Natural killer cell treated with Interleukin-12 subunit alpha and Interleukin-12 subunit beta and Interleukin-15 and Interleukin-18, amount 100 ng/mL, for 72 hours (primary cell): Measurements from ENCODE around the gene CNST. TPM values are rescaled to one million over a fixed set of nuclear protein-coding genes. Genes with fewer than 3 reads are reported as not detected.
A peak's percentile ranks its signal among the peaks of the same experiment; 100 is the strongest.
"Not testable (repeated sequence)": the region's sequence is repeated elsewhere in the genome, so short reads cannot be mapped to it uniquely, and the experiment has no call there.

Source experiments
- ATAC-seq, 2 donors: fragments of 150-1000 bp; cut with Tn5 transposase in 1 of 2; sonication (Bioruptor Pico), chemical (Tn5 transposase) in 1 of 2; 2 replicates each; pipeline ENCODE4 v1.10.0; 2021
- DNase-seq: peaks from one replicate; pipeline ENCODE4 v3.0.0; 2022; ENCODE audit warnings: low spot score
- H3K27ac Mint-ChIP-seq, 2 donors: 1 replicate in 1 of 2; 2 replicates in 1 of 2; pipeline ENCODE4 v1.8.0; 2022; ENCODE audit warnings: mixed read lengths in 2 of 2, mild to moderate bottlenecking in 1 of 2, moderate library complexity in 1 of 2
- H3K27me3 Mint-ChIP-seq, 2 donors: 1 replicate in 1 of 2; 2 replicates in 1 of 2; pipeline ENCODE4 v1.8.0; 2022; ENCODE audit warnings: mixed read lengths in 2 of 2
- H3K36me3 Mint-ChIP-seq: one replicate; pipeline ENCODE4 v1.8.0; 2022; ENCODE audit warnings: mixed read lengths
- H3K4me1 Mint-ChIP-seq, 2 donors: 1 replicate in 1 of 2; 2 replicates in 1 of 2; pipeline ENCODE4 v1.8.0; 2022; ENCODE audit warnings: low read depth in 2 of 2, mixed read lengths in 2 of 2, mild to moderate bottlenecking in 1 of 2
- H3K4me3 Mint-ChIP-seq: one replicate; pipeline ENCODE4 v1.8.0; 2022; ENCODE audit warnings: mixed read lengths
- H3K9me3 Mint-ChIP-seq: 2 replicates; pipeline ENCODE4 v1.8.0; 2022; ENCODE audit warnings: mixed read lengths
- total RNA-seq, 2 donors: library from RNA; stranded (reverse); gene quantifications; one replicate each; pipeline ENCODE4 v1.2.3, GENCODE V29; 2022

CNST gene
- total RNA-seq, 2 donors from 2014 or later, result 31.0 to 37.6 TPM

GRCh38 chr1:246537441-246537840 is 28.8 kb upstream of the CNST start:
- H3K36me3 Mint-ChIP-seq, result no peaks in the 10 kb centered on the region
- no peaks in the 10 kb centered on the region for H3K27me3 Mint-ChIP-seq
- no peaks in the 10 kb centered on the region for H3K4me1 Mint-ChIP-seq
- H3K27ac Mint-ChIP-seq, result no peak overlapping the region
- no peak overlapping the region for H3K4me3 Mint-ChIP-seq
- ATAC-seq (no peak), DNase-seq (no peak)
- no peaks in the 10 kb centered on the region for H3K9me3 Mint-ChIP-seq

- no peaks in the 10 kb centered on the region for H3K27me3 Mint-ChIP-seq
- ATAC-seq (no peak), DNase-seq (no peak)
- no peaks in the 10 kb centered on the region for H3K9me3 Mint-ChIP-seq
- peak overlapping the region in 1 of 2 donors; percentile 63 for H3K27ac Mint-ChIP-seq
- no peaks in the 10 kb centered on the region for H3K36me3 Mint-ChIP-seq
- H3K4me1 Mint-ChIP-seq, result no peaks in the 10 kb centered on the region
- H3K4me3 Mint-ChIP-seq, result no peak overlapping the region
Observed at GRCh38 chr1:246537887-246538286, 28.4 kb upstream of the CNST start.

GRCh38 chr1:246540738-246541491 is 25.3 kb upstream of the CNST start:
- Mint-ChIP-seq H3K36me3 (peaks cover 7% of the 10 kb centered on the region), H3K27me3 (no peaks in the 10 kb centered on the region), H3K4me3 (no peak overlapping the region), H3K27ac (no peak overlapping the region), H3K9me3 (no peaks in the 10 kb centered on the region), H3K4me1 (no peaks in the 10 kb centered on the region)
- DNase-seq (no peak), ATAC-seq (no peak)

GRCh38 chr1:246544001-246544400 is 22.3 kb upstream of the CNST start:
- Mint-ChIP-seq H3K9me3 (no peaks in the 10 kb centered on the region), H3K4me3 (no peak overlapping the region), H3K27me3 (no peaks in the 10 kb centered on the region), H3K36me3 (peaks cover 11% of the 10 kb centered on the region), H3K4me1 (no peaks in the 10 kb centered on the region), H3K27ac (no peak overlapping the region)
- DNase-seq, result no peak
- ATAC-seq, result no peak

GRCh38 chr1:246549665-246550064 is 16.6 kb upstream of the CNST start:
- H3K27me3 Mint-ChIP-seq, result no peaks in the 10 kb centered on the region
- H3K4me3 Mint-ChIP-seq, result no peak overlapping the region
- H3K27ac Mint-ChIP-seq, result no peak overlapping the region
- ATAC-seq (no peak), DNase-seq (no peak)
- peaks cover 13% of the 10 kb centered on the region for H3K36me3 Mint-ChIP-seq
- no peaks in the 10 kb centered on the region for H3K9me3 Mint-ChIP-seq
- peaks cover 0 to 4% of the 10 kb centered on the region in 2 donors for H3K4me1 Mint-ChIP-seq

GRCh38 chr1:246550402-246550801 is 15.9 kb upstream of the CNST start:
- DNase-seq (no peak), ATAC-seq (no peak)
- peaks cover 13% of the 10 kb centered on the region for H3K36me3 Mint-ChIP-seq
- H3K27ac Mint-ChIP-seq, result no peak overlapping the region
- H3K4me1 Mint-ChIP-seq, result peaks cover 0 to 4% of the 10 kb centered on the region in 2 donors
- H3K9me3 Mint-ChIP-seq, result no peaks in the 10 kb centered on the region
- no peaks in the 10 kb centered on the region for H3K27me3 Mint-ChIP-seq
- no peak overlapping the region for H3K4me3 Mint-ChIP-seq

GRCh38 chr1:246552110-246552509 is 14.1 kb upstream of the CNST start:
- Mint-ChIP-seq H3K36me3 (peaks cover 13% of the 10 kb centered on the region), H3K9me3 (no peaks in the 10 kb centered on the region), H3K27me3 (no peaks in the 10 kb centered on the region), H3K4me3 (no peak overlapping the region), H3K27ac (no peak overlapping the region), H3K4me1 (peaks cover 0 to 4% of the 10 kb centered on the region in 2 donors)
- ATAC-seq, result no peak
- no peak for DNase-seq

- Mint-ChIP-seq H3K4me3 (no peak overlapping the region), H3K9me3 (no peaks in the 10 kb centered on the region), H3K4me1 (peaks cover 0 to 4% of the 10 kb centered on the region in 2 donors), H3K36me3 (peaks cover 9% of the 10 kb centered on the region), H3K27ac (no peak overlapping the region), H3K27me3 (no peaks in the 10 kb centered on the region)
- no peak for DNase-seq
- ATAC-seq, result no peak
Observed at GRCh38 chr1:246554201-246554600, 12.1 kb upstream of the CNST start.

- Mint-ChIP-seq H3K27me3 (no peaks in the 10 kb centered on the region), H3K27ac (no peak overlapping the region), H3K9me3 (no peaks in the 10 kb centered on the region), H3K4me1 (peaks cover 2 to 5% of the 10 kb centered on the region in 2 donors), H3K36me3 (no peaks in the 10 kb centered on the region), H3K4me3 (no peak overlapping the region)
- ATAC-seq, result no peak
- DNase-seq, result no peak
Observed at GRCh38 chr1:246558041-246558440, 8.2 kb upstream of the CNST start.

GRCh38 chr1:246559310-246559709 is 6.9 kb upstream of the CNST start:
- ATAC-seq (no peak), DNase-seq (no peak)
- no peaks in the 10 kb centered on the region for H3K9me3 Mint-ChIP-seq
- H3K27ac Mint-ChIP-seq, result no peak overlapping the region
- H3K27me3 Mint-ChIP-seq, result no peaks in the 10 kb centered on the region
- no peaks in the 10 kb centered on the region for H3K36me3 Mint-ChIP-seq
- H3K4me3 Mint-ChIP-seq, result no peak overlapping the region
- H3K4me1 Mint-ChIP-seq, result peaks cover 2 to 5% of the 10 kb centered on the region in 2 donors

- H3K9me3 Mint-ChIP-seq, H3K27ac Mint-ChIP-seq, DNase-seq, H3K27me3 Mint-ChIP-seq, H3K36me3 Mint-ChIP-seq, ATAC-seq, H3K4me3 Mint-ChIP-seq: not testable (repeated sequence)
- H3K4me1 Mint-ChIP-seq, result peaks cover 9 to 11% of the 10 kb centered on the region in 2 donors
Observed at GRCh38 chr1:246560833-246561232, 5.4 kb upstream of the CNST start.

- Mint-ChIP-seq H3K4me3 (peak overlapping the region; percentile 96), H3K9me3 (no peaks in the 10 kb centered on the region), H3K36me3 (peaks cover 10% of the 10 kb centered on the region), H3K4me1 (peaks cover 23 to 31% of the 10 kb centered on the region in 2 donors), H3K27me3 (no peaks in the 10 kb centered on the region), H3K27ac (peak overlapping the region; percentile 88 to 98)
- DNase-seq (no peak), ATAC-seq (no peak)
Observed at GRCh38 chr1:246564839-246565750, 1.2 kb upstream of the CNST start.

GRCh38 chr1:246565751-246566127 is 517 bp upstream of the CNST start:
- Mint-ChIP-seq H3K4me3 (peak overlapping the region; percentile 96), H3K9me3 (no peaks in the 10 kb centered on the region), H3K27me3 (no peaks in the 10 kb centered on the region), H3K36me3 (peaks cover 10% of the 10 kb centered on the region), H3K4me1 (peaks cover 27 to 37% of the 10 kb centered on the region in 2 donors), H3K27ac (peak overlapping the region; percentile 88 to 98)
- ATAC-seq (no peak), DNase-seq (no peak)
